G401.6 (cell line): ENCODE measurements around the gene PRIM1.
"Not testable (repeated sequence)": the region's sequence is repeated elsewhere in the genome, so short reads cannot be mapped to it uniquely, and the experiment has no call there.

Experiments
- FAIRE-seq: peaks from 2 replicates; lab custom pipeline; 2012; peaks lifted over from hg19 to GRCh38; lab: Jason Lieb, UNC

The PRIM1 gene

DNA sequence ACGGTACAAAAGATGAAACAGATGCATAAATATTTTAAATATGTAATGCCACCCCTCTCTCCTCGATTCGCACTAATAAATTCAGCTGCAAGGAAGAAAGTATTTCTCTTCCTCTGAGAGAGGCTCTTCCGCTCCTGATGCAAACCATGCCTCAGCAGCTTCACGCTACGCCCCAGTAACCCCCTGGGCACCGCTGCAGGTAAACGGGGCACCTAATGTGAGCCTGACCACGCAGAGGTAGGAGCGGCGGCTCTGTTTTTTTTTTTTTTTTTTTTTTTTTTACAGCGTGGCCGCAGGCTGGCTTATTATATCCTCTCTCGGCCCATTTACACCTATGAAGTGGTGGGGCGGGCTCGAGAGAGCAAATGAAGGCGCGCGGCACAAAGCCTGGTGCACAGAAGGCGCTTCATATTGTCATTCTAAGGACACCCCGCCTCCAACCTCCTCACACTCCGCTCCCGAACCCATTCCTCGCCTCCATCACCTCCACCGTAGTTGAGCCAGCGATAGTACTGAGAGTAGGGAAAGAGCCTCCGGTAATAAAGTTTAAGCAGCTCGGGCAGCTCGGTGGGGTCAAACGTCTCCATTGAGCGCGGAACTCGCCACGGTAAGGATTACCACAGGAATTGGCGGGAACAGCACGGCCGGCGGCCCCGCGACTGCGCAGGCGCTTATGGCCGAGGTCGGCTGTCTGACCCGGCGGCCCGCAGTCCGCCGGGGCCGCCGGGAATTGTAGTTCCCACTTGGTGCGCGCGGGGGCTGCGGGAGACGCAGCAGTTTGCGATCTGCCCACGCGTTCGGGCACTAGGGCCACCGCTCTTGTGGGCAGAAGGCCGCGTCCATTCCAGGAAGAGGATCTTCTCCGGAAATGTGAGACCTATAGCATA, at the start of gene PRIM1:
Gene PRIM1 (minus strand): TSS at position 612 of the 887 bp plus-strand sequence. CDS start 25 bp downstream, at position 587.
- no peak for FAIRE-seq

DNA sequence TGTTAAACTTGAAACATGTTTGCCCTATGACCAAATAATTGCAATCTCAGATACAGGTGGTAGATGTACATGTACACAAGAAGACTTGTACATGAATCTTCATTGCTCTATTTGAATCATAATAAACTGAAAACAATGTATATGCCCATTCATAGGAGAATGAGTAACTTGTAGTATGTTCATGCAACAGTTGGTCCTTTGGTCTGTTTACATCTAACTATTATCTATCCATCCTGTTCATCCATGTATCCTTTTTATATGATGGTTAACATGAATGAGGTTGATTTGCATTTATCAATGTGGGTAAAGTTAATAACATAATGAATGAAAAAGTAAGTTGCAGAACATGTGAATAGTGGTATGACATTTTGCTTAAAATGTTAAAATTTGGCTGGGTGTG, 48.1 kb upstream of the PRIM1 start:
- FAIRE-seq: no peak

DNA sequence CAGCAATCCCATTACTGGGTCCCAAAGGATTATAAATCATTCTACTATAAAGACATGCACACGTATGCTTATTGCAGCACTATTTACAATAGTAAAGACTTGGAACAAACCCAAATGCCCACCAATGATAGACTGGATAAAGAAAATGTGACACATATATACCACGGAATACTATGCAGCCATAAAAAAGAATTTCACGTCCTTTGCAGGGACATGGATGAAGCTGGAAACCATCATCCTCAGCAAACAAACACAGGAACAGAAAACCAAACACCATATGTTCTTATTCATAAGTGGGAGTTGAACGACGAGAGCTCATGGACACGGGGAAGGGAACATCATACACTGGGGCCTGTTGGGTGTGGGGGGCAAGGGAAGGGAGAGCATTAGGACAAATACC, 47.2 kb upstream of the PRIM1 start:
- not testable (repeated sequence) for FAIRE-seq

DNA sequence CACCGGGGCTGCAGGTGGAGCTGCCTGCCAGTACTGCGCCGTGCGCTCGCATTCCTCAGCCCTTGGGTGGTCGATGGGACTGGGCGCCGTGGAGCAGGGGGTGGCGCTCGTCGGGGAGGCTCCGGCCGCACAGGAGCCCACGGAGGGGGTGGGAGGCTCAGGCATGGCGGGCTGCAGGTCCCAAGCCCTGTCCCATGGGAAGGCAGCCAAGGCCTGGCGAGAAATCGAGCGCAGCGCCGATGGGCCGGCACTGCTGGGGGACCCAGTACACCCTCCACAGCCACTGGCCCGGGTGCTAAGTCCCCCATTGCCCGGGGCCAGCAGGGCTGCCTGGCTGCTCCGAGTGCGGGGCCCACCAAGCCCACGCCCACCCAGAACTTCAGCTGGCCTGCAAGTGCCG, 43.7 kb upstream of the PRIM1 start:
- not testable (repeated sequence) for FAIRE-seq

DNA sequence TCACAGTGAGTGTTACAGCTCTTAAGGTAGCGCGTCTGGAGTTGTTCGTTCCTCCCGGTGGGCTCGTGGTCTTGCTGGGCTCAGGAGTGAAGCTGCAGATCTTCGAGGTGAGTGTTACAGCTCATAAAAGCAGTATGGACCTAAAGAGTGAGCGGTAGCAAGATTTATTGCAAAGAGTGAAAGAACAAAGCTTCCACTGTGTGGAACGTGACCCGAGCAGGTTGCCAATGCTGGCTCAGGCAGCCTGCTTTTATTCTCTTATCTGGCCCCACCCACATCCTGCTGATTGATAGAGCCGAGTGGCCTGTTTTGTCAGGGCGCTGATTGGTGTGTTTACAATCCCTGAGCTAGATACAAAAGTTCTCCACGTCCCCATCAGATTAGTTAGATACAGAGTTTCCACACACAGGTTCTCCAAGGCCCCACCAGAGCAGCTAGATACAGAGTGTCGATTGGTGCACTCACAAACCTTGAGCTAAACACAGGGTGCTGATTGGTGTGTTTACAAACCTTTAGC, 43.0 kb upstream of the PRIM1 start:
- not testable (repeated sequence) for FAIRE-seq

DNA sequence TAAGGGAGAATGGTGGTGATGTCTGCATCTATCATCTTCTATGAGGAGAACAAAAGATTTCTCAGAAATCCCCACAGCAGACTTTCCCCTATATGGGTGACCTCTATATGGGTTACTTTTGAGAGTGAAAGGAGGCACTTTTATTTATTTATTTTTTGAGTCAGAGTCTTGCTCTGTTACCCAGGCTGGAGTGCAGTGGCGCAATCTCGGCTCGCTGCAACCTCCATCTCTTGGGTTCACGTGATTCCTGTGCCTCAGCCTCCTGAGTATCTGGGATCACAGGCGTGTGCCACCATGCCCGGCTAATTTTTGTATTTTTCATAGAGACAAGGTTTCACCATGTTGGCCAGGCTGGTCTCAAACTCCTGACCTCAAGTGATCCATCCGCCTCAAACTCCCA, 41.0 kb upstream of the PRIM1 start:
- FAIRE-seq: not testable (repeated sequence)

DNA sequence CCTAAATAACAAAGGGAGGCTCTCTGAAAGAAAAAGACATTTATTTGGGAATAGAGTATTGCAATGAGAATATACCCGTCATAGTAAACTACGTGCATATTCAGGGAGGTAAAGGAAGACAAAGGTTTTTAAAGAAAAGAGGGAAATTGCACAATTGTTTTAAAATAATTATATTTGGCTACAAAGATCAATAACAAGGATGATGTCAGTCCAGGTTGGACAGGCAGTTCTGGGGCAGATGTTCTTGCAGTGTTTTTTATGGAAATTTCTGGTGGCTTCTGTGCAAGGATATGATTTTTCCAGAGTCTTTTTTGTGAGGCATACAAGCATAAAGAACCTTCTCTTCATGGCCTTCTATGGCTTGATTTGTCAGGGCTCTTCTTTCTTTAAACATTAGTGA, 40.6 kb upstream of the PRIM1 start:
- FAIRE-seq: no peak

DNA sequence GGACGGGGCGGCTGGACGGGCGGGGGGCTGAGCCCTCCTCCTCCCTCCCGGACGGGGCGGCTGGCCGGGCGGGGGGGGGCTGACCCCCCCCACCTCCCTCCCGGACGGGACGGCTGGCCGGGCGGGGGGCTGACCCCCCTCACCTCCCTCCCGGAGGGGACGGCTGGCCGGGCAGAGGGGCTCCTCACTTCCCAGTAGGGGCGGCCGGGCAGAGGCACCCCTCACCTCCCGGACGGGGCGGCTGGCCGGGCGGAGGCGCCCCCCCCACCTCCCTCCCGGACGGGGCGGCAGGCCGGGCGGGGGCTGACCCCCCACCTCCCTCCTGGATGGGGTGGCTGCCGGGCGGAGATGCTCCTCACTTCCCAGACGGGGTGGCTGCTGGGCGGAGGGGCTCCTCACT, 37.3 kb upstream of the PRIM1 start:
- not testable (repeated sequence) for FAIRE-seq

DNA sequence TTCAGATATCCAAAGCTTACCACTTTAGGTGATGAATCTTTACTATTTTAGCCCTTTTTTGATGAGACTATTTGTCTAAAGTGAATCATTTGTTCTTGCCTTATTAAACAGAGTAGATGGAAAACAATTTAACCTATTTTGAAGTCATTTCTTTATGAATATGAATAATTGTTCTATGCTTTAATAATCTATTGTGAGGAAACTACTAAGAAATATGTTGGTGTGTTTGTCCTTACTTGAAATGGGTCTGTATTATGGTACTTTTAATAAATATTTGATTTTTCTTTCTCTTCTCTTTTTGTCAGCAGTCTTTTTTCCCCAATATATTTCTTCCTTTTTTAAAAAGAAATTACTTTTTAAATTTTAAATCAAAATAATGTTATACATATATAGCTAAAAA, 35.4 kb upstream of the PRIM1 start:
- peak; percentile 80 for FAIRE-seq

DNA sequence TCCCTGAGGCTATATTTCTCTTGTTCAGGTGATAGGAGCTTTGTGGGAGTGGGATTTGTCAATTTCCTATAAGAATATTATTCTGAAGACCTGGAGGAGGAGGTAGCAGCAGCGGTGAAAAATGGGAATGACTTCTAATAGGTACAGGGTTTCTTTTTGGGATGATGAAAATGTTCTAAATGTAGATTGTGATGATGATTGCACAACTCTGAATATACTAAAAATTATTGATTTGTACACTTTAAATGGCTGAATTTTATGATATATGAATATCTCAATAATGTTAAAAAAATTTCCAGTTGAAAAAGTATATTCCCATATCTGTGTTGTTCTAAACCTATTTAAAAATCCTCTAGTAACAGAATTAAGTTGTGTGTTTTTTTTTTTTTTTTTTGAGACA, 33.8 kb upstream of the PRIM1 start:
- no peak for FAIRE-seq

DNA sequence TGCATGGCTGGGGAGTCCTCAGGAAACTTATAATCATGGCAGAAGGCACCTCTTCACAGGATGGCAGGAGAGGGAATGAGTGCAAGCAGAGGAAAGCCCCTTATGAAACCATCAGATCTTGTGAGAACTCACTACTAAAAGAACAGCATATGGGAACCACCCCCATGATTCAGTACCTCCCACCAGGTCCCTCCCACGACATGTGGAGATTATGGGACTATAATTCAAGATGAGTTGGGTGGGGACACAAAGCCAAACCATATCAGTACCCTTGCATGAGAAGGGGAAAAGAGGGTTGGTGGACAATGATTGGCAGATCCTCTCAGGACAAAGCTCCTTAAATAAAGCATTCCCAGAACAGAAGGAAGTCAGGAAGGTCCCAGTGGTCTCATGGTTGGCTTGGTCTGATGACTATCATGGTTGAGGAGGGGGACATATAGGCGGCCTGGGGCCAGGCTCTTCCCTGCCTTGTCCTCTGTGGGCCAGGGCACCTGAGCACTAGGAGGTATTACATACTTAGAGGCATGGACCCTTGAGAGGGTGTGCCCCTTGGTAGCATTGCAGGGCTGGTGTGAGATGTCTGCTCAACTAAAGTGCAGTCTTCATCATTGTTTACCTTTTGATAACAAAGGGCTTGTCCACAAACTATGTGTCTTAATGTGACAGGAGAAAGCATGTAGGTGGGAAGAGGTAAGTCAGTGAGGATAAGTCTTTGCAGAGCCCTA, 33.2 kb upstream of the PRIM1 start:
- FAIRE-seq: no peak

DNA sequence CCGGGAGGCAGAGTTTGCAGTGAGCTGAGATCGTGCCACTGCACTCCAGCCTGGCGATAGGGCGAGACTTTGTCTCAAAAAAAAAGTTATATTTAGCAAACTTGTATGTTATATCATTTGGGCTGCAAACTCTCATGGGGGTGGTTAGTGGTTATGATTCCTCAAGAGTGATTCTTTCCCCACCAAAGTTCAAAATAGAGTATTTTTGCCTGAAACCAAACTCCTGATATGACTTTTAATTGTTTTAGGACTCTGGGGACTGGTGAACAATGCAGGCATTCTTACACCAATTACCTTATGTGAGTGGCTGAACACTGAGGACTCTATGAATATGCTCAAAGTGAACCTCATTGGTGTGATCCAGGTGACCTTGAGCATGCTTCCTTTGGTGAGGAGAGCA, 29.6 kb upstream of the PRIM1 start:
- FAIRE-seq: no peak

DNA sequence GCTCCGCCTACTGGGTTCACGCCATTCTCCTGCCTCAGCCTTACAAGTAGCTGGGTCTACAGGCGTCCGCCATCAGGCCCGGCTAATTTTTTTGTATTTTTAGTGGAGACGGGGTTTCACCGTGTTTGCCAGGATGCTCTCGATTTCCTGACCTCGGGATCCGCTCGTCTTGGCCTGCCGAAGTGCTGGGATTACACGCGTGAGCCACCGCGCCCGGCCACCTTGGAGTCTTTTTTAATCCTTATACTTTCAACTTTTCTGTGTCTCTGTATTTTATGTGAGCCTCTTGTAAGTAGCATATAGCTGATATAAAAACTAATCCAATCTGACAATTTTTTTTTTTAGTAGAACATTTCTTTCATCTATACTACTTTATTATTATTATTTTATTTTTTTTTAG, 26.6 kb upstream of the PRIM1 start:
- FAIRE-seq: no peak

DNA sequence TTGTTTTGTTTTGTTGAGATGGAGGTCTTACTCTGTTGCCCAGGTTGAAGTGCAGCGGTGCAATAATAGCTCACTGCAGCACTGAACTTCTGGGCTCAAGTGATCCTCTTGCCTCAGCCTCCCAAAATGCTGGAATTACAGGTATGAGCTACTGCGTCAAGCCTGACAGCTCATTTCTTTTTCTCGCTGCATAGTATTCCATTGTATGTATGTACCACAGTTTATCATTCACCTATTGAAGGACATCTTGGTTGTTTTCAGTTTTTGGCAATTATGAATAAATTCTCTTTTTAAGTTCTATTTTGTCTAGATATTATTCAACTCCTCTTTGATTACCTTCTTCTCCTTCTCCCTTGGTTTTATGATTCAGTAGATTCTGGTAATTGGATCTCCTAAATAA, 24.5 kb upstream of the PRIM1 start:
- no peak for FAIRE-seq

DNA sequence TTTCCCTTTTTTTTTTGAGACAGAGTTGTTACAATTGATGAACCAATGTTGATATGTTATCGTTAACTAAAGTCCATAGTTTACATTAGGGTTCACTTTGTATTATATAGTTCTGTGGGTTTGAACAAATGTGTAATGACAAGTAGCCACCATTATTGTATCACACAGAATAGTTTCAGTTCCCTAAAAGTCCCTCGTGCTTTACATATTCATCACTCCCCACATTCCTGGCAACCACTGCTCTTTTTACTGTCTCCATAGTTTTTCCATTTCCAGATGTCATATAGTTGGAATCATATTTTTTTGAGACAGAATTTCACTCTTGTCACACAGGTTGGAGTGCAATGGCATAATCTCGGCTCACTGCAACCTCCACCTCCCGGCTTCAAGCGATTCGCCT, 23.5 kb upstream of the PRIM1 start:
- no peak for FAIRE-seq

DNA sequence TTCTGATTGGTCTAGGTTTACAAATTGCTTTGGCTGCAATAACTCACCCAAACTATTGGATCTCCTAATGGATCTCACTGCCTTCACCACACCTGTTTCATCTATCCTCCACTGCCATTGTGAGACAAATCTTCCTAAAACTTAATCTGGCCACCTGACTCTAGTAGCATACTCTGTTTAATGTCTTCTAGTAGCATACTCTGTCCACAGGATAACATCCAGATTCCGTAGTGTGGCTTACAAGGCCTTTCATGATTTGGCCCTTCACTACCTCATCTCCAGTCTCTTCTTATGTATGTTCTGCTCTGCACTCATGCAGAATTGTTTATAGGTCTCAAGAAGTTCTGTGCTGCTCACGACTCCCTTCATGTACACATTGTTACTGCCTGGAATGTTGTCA, 21.0 kb upstream of the PRIM1 start:
- FAIRE-seq: no peak

DNA sequence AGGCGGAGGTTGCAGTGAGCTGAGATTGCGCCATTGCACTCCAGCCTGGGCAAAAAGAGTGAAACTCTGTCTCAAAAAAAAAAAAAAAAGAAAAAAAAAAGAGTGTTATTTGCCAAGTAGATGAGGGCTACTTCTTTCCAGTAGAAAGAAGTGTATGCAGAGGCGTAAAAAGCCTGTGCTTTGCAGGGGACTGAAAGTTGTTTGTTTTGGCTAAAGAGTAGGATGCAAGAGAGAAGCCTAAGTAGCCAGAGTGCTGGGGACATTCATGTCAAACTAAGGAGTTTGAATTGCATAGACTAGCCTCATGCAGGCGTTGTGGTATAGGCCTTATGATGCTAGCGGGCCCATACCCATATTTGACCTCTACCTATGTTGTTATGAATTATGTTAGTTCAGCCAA, 20.5 kb upstream of the PRIM1 start:
- no peak for FAIRE-seq

DNA sequence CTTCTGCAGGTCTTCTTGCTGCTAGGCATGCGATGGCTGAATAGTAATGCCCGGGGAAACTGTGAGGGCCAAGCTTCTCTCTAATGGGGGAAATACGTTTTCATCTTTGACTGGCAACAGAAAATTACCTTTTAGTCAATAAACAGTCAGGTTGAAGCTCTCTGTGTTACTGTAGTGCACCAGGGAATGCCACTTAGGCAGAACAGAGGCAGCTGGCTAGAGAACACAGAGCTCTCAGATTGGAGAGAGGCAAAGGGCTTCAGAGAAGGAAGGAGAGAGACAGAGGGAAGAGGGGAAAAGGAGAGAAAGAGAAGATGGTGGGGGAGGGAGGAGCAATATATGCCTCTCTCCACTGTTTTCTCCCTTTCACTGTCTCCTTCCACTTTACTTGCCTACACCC, 17.7 kb upstream of the PRIM1 start:
- no peak for FAIRE-seq

DNA sequence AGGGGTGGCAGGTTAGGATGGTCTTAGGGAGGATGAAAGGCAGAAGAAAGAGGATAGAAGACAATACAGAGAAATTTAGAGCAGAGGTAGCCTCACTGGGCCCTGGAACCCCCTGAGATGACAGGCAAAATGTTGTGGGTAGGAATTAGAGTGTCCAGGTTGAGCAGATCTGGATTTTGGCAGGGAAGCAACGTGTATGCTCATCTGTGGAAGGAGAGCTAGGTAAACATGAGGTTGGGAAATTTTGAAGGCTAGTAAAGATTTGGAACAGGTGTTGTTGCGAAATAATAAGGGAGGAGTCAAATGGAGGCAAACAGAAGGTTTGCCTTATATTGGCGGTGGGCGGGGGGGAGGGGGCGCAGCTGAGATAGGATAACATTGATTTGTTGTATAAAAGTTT, 16.3 kb upstream of the PRIM1 start:
- no peak for FAIRE-seq

DNA sequence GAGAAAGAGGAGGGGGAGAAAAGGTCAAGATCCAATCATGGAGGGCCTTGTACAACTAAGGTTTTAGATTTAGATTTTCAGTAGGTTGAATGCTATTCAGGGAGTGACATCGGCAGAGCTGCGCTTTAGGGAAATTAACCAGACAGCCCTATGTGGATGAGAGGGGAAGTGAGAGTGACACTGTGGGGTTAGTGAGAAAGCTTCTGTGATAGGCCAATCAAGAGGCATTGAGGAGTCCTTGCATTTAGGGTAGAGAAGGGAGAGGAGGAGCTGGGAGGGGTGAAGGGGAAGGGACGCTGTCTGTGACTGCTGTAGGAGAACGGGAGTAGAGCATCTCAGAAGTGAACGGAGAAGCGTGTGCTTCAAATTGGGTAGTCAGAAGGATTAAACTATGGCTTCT, 14.4 kb upstream of the PRIM1 start:
- FAIRE-seq: no peak

DNA sequence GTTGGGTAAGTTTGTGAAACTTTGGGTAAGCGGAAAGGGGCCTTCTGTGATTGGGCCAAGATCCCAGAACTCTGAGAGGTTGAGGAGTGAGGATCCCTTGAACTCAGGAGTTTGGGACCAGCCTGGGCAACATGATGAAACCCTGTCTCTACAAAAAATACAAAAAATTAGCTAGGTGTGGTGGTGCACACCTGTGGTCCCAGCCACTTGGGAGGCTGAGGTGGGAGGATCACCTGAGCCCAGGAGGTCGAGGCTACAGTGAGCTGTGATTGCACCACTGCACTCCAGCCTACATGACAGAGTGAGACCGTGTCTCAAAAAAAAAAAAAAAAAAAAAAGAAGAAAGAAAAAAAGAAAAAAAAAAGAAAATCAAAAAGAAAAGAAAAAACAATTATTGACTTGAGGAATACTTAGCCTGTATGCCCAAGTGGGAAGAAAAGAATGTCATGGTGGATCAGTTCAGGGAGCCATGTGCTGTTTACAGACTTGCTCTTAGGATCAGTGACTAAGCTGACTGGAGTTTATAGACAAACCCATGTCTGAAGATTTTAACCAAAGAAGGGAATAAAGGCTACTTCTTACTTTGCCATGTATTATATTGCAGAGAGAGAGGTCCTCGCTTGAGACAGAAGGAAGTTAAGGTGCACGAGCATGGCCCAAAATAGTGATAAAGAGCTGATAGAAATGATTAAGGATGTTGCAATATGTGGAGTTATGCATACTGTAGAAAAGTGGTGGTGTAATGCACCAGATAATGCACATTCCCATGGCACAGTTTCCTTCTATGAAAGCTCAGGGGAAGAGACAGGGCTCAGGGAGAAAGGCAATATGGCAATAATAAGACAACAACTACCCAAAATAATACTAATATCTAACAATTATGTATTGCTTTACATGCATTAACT, 11.9 kb upstream of the PRIM1 start:
- FAIRE-seq: no peak

DNA sequence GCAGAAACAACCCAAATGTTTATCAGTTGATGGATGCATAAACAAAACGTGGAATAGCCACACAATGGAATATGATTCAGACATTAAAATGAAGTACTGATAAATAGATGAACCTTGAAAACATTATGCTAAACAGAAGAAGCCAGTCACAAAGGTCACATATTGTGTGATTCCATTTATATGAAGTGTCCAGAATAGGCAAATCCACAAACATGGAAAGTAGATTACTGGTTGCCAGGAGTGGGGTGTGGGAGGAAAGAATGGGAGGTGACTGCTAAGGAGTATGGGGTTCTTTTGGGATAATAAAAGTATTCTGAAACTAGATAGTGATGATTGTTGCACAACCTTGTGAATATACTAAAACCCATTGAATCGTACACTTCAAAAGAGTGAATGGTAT, 9.7 kb upstream of the PRIM1 start:
- no peak for FAIRE-seq
